Fibroblast of lung (primary cell): ENCODE data around the gene MAP2K5. TPM values are rescaled to one million over a fixed set of nuclear protein-coding genes. Genes with fewer than 3 reads are reported as not detected.

Experiments used
- DNase-seq, 2 donors: peaks; one replicate each; pipeline versions ENCODE4 v3.0.0 to v3.0.0-alpha.2; 2010; ENCODE audit warnings: low read depth in 2 of 2
- H2AFZ ChIP-seq: 2 replicates; pipeline ENCODE4 v1.5.1; 2012; ENCODE audit warnings: low read length, control low read depth, inconsistent platforms
- H3K27ac ChIP-seq: 2 replicates; pipeline ENCODE4 v1.5.1; 2011; ENCODE audit warnings: low read length, control low read depth; ENCODE audit not compliant: insufficient read depth
- H3K27me3 ChIP-seq: 2 replicates; pipeline ENCODE4 v1.5.1; 2011; ENCODE audit warnings: mild to moderate bottlenecking, low read length; ENCODE audit not compliant: control insufficient read depth, insufficient read depth
- H3K36me3 ChIP-seq: 2 replicates; pipeline ENCODE4 v1.5.1; 2011; ENCODE audit warnings: low read length; ENCODE audit not compliant: control insufficient read depth, insufficient read depth
- H3K4me1 ChIP-seq: 2 replicates; pipeline ENCODE4 v1.5.1; 2011; ENCODE audit warnings: low read length; ENCODE audit not compliant: control insufficient read depth, insufficient read depth; ENCODE audit errors: extremely low read depth
- H3K4me2 ChIP-seq: 2 replicates; pipeline ENCODE4 v1.5.1; 2011; ENCODE audit warnings: low read length, control low read depth; ENCODE audit not compliant: insufficient read depth; ENCODE audit errors: extremely low read depth
- H3K4me3 ChIP-seq, 4 experiments: fragments of 200-600 bp in 1 of 4; sonication (generic) in 1 of 4; replicated peaks in 1 of 4; 2 replicates each; pipeline ENCODE4 v1.5.1; 2011 to 2016; ENCODE audit warnings: low read length in 4 of 4, low read depth in 3 of 4, mild to moderate bottlenecking in 3 of 4, control low read depth in 2 of 4, inconsistent platforms in 1 of 4, mixed read lengths in 1 of 4; ENCODE audit not compliant: insufficient read depth in 1 of 4; ENCODE audit errors: control extremely low read depth in 1 of 4
- H3K79me2 ChIP-seq: 2 replicates; pipeline ENCODE4 v1.5.1; 2012; ENCODE audit warnings: mild to moderate bottlenecking, low read length, inconsistent platforms; ENCODE audit not compliant: control insufficient read depth, insufficient read depth
- H3K9ac ChIP-seq: 2 replicates; pipeline ENCODE4 v1.5.1; 2011; ENCODE audit warnings: mild to moderate bottlenecking, low read length, control low read depth; ENCODE audit not compliant: insufficient read depth
- H3K9me3 ChIP-seq: 2 replicates; pipeline ENCODE4 v1.5.1; 2012; ENCODE audit warnings: low read depth, low read length; ENCODE audit not compliant: control insufficient read depth, insufficient read depth
- H4K20me1 ChIP-seq: 2 replicates; pipeline ENCODE4 v1.5.1; 2011; ENCODE audit warnings: low read length; ENCODE audit not compliant: control insufficient read depth, insufficient read depth; ENCODE audit errors: extremely low read depth
- CTCF ChIP-seq, 2 donors: IDR thresholded peaks in 1 of 2; conservative IDR thresholded peaks in 1 of 2; 1 replicate in 1 of 2; 2 replicates in 1 of 2; pipeline ENCODE4 v1.5.1; 2011 to 2012; ENCODE audit warnings: low read length in 2 of 2, control low read depth in 1 of 2, inconsistent platforms in 1 of 2, low read depth in 1 of 2, mild to moderate bottlenecking in 1 of 2
- EZH2 ChIP-seq: IDR thresholded peaks from 2 replicates; pipeline ENCODE4 v1.5.1; 2012; ENCODE audit warnings: low read length, control low read depth, mild to moderate bottlenecking; ENCODE audit errors: missing control alignments
- polyA plus RNA-seq, 2 donors: library from polyadenylated mRNA; depleted of rRNA in 1 of 2; stranded (reverse) in 1 of 2; unstranded in 1 of 2; fragments of >200 nt; gene quantifications; 2 replicates each; pipeline ENCODE4 v1.2.1, GENCODE V29; 2011 to 2012; ENCODE audit warnings: missing spikeins in 1 of 2
- total RNA-seq: library from RNA; depleted of rRNA; stranded (reverse); fragments of >200 nt; gene quantifications from 2 replicates; pipeline ENCODE4 v1.2.1, GENCODE V29; 2014

The MAP2K5 gene
- total and polyA plus RNA-seq, 2 donors (not counting 1 experiment from before 2014, with no cell fraction given), result 5.7 to 10.2 TPM

- no peaks in the 10 kb centered on the region for H4K20me1 ChIP-seq
- H3K27me3 ChIP-seq, result no peaks in the 10 kb centered on the region
- H3K36me3 ChIP-seq, result no peaks in the 10 kb centered on the region
- no peaks in the 10 kb centered on the region for H3K9me3 ChIP-seq
- no peak overlapping the region for H3K9ac ChIP-seq
- H3K4me1 ChIP-seq, result no peaks in the 10 kb centered on the region
- TF ChIP-seq EZH2, result no peak
- TF ChIP-seq CTCF (conservative IDR thresholded peaks at IDR 0.05 in 1 of 2, IDR thresholded peaks at IDR 0.05 in 1 of 2; ENCODE audit: low read depth in 1 of 2, low read length in 2 of 2), result no peak
- no peak for DNase-seq
- no peaks in the 10 kb centered on the region for H3K79me2 ChIP-seq
- no peak overlapping the region for H3K27ac ChIP-seq
- no peak overlapping the region for H3K4me3 ChIP-seq
- no peak overlapping the region for H3K4me2 ChIP-seq
- no peak overlapping the region for H2AFZ ChIP-seq
These were observed 227.8 kb downstream of the MAP2K5 start for GRCh38 chr15:67770358-67770628.

GRCh38 chr15:67771189-67771800, 228.8 kb downstream of the MAP2K5 start:
- H3K27ac ChIP-seq, result no peak overlapping the region
- H3K4me3 ChIP-seq, result no peak overlapping the region
- peak in 1 of 2 donors; percentile 9 for DNase-seq
- no peaks in the 10 kb centered on the region for H3K79me2 ChIP-seq
- TF ChIP-seq EZH2 (no peak), CTCF (conservative IDR thresholded peaks at IDR 0.05 in 1 of 2, IDR thresholded peaks at IDR 0.05 in 1 of 2; ENCODE audit: low read depth in 1 of 2, low read length in 2 of 2) (no peak)
- no peak overlapping the region for H3K4me2 ChIP-seq
- no peaks in the 10 kb centered on the region for H3K9me3 ChIP-seq
- H3K27me3 ChIP-seq, result no peaks in the 10 kb centered on the region
- no peak overlapping the region for H3K9ac ChIP-seq
- H4K20me1 ChIP-seq, result no peaks in the 10 kb centered on the region
- no peaks in the 10 kb centered on the region for H3K36me3 ChIP-seq
- no peak overlapping the region for H2AFZ ChIP-seq
- no peaks in the 10 kb centered on the region for H3K4me1 ChIP-seq

- H3K4me3 ChIP-seq, result no peak overlapping the region
- H3K27me3 ChIP-seq, result no peaks in the 10 kb centered on the region
- H3K4me2 ChIP-seq, result no peak overlapping the region
- no peak overlapping the region for H3K9ac ChIP-seq
- H3K79me2 ChIP-seq, result no peaks in the 10 kb centered on the region
- no peak for DNase-seq
- H3K4me1 ChIP-seq, result no peaks in the 10 kb centered on the region
- no peak overlapping the region for H3K27ac ChIP-seq
- no peaks in the 10 kb centered on the region for H3K9me3 ChIP-seq
- no peaks in the 10 kb centered on the region for H4K20me1 ChIP-seq
- no peaks in the 10 kb centered on the region for H3K36me3 ChIP-seq
- no peak overlapping the region for H2AFZ ChIP-seq
- TF ChIP-seq CTCF (conservative IDR thresholded peaks at IDR 0.05 in 1 of 2, IDR thresholded peaks at IDR 0.05 in 1 of 2; ENCODE audit: low read depth in 1 of 2, low read length in 2 of 2), result no peak
- no peak for TF ChIP-seq EZH2
These were observed 232.1 kb downstream of the MAP2K5 start for GRCh38 chr15:67774626-67775025.
